Measurements from ENCODE around the gene ACKR2. TPM values are rescaled to one million over a fixed set of nuclear protein-coding genes. Genes with fewer than 3 reads are reported as not detected.

The ACKR2 gene
- total and polyA plus RNA-seq, 2 of the 13 experiments (the other 11 are each of a cell fraction or from before 2014, with no cell fraction given), result 1.1 to 1.9 TPM

DNA sequence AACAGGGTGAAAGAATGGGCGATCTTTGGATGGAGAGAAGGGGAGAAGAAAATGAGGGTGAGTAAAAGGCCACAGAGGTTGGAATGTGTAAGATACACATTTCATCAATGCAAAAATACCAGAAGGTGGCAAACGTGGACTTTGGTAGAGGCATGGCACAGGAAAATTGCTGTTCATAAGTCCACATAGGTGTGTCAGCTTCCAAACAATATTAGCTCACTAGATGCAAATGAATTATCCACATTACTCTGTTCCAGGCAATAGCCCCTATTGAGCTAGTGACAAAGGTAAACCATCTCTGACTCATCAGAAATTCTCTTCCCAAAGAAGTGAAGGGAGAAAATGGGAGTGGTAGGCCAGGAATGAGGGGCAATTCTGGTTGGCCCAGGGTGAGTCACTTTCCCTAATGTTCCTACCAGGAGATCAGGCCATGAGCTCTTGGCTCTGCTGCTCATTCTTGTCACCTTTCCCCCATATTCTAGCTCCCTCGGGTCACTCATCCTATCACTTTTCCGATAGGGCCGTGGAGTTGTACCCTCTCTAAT, 19.9 kb downstream of the ACKR2 start (continued):
- TF ChIP-seq ZNF318 (CRISPR knock-in tag; IDR thresholded peaks at IDR 0.05) (no peak), MATR3 (CRISPR knock-in tag; IDR thresholded peaks at IDR 0.05) (no peak), NFE2L2 (IDR thresholded peaks at IDR 0.05; ENCODE audit: low read length) (peak; percentile 75), SNAI1 (CRISPR knock-in tag; IDR thresholded peaks at IDR 0.05; ENCODE audit: borderline replicate concordance) (no peak), ZSCAN12 (CRISPR knock-in tag; IDR thresholded peaks at IDR 0.05) (no peak), ETV6 (CRISPR knock-in tag; conservative IDR thresholded peaks at IDR 0.05) (no peak), ZBTB3 (CRISPR knock-in tag; IDR thresholded peaks at IDR 0.05; ENCODE audit: borderline replicate concordance, low read depth) (no peak), NRL (CRISPR knock-in tag; IDR thresholded peaks at IDR 0.05; ENCODE audit: borderline replicate concordance) (no peak), ZNF747 (CRISPR knock-in tag; IDR thresholded peaks at IDR 0.05; ENCODE audit: borderline replicate concordance) (no peak), TEAD3 (CRISPR knock-in tag; optimal IDR thresholded peaks at IDR 0.05; ENCODE audit: borderline replicate concordance) (peak; percentile 99), ZNF205 (CRISPR knock-in tag; IDR thresholded peaks at IDR 0.05) (no peak), ZKSCAN8 (CRISPR knock-in tag; IDR thresholded peaks at IDR 0.05; ENCODE audit: borderline replicate concordance) (peak; percentile 58; the same call in 1 of the 2 replicates), RNF219 (CRISPR knock-in tag; IDR thresholded peaks at IDR 0.05) (no peak), MTA1 (CRISPR knock-in tag; IDR thresholded peaks at IDR 0.05; ENCODE audit: borderline replicate concordance) (no peak; the same call in 1 of the 2 replicates)
- TF ChIP-seq, protein P1, sequence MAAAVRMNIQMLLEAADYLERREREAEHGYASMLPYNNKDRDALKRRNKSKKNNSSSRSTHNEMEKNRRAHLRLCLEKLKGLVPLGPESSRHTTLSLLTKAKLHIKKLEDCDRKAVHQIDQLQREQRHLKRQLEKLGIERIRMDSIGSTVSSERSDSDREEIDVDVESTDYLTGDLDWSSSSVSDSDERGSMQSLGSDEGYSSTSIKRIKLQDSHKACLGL (CRISPR knock-in tag; IDR thresholded peaks at IDR 0.05), result no peak
- TF ChIP-seq, protein P2, sequence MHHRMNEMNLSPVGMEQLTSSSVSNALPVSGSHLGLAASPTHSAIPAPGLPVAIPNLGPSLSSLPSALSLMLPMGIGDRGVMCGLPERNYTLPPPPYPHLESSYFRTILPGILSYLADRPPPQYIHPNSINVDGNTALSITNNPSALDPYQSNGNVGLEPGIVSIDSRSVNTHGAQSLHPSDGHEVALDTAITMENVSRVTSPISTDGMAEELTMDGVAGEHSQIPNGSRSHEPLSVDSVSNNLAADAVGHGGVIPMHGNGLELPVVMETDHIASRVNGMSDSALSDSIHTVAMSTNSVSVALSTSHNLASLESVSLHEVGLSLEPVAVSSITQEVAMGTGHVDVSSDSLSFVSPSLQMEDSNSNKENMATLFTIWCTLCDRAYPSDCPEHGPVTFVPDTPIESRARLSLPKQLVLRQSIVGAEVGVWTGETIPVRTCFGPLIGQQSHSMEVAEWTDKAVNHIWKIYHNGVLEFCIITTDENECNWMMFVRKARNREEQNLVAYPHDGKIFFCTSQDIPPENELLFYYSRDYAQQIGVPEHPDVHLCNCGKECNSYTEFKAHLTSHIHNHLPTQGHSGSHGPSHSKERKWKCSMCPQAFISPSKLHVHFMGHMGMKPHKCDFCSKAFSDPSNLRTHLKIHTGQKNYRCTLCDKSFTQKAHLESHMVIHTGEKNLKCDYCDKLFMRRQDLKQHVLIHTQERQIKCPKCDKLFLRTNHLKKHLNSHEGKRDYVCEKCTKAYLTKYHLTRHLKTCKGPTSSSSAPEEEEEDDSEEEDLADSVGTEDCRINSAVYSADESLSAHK (CRISPR knock-in tag; IDR thresholded peaks at IDR 0.05; ENCODE audit: borderline replicate concordance), result no peak
